ENCODE data around the gene PLSCR2.
"Not testable (repeated sequence)": the region's sequence is repeated elsewhere in the genome, so short reads cannot be mapped to it uniquely, and the experiment has no call there.

DNA sequence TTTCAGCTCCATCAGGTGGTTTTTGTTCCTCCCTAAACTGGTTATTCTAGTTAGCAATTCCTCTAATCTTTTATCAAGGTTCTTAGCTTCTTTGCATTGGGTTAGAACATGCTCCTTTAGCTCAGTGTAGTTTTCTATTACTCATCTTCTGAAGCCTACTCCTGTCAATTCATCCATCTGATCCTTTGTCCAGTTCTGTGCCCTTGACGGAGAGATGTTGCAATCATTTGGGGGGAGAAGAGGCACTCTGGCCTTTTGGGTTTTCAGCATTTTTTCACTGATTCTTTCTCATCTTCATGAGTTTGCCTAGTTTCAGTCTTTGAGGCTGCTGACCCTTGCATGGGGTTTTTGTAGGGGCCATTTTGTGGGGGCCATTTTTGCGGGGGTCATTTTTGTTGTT, 5.6 kb upstream of the PLSCR2 start:
- TF ChIP-seq EZH2 (IDR thresholded peaks at IDR 0.05; ENCODE audit: low read length); CTCF (optimal IDR thresholded peaks at IDR 0.05 in 1 of 3, IDR thresholded peaks at IDR 0.05 in 1 of 3, conservative IDR thresholded peaks at IDR 0.05 in 1 of 3; ENCODE audit: extremely low read depth in 1 of 3, insufficient read depth in 2 of 3, low read length in 3 of 3): not testable (repeated sequence)
